ENCODE data around the gene SFXN3. TPM values are rescaled to one million over a fixed set of nuclear protein-coding genes. Genes with fewer than 3 reads are reported as not detected.
A peak's percentile ranks its signal among the peaks of the same experiment; 100 is the strongest.

SFXN3 gene
- total and polyA plus RNA-seq, 2 of the 13 experiments (the other 11 are each of a cell fraction or from before 2014, with no cell fraction given) = 16.8 to 71.5 TPM

DNA sequence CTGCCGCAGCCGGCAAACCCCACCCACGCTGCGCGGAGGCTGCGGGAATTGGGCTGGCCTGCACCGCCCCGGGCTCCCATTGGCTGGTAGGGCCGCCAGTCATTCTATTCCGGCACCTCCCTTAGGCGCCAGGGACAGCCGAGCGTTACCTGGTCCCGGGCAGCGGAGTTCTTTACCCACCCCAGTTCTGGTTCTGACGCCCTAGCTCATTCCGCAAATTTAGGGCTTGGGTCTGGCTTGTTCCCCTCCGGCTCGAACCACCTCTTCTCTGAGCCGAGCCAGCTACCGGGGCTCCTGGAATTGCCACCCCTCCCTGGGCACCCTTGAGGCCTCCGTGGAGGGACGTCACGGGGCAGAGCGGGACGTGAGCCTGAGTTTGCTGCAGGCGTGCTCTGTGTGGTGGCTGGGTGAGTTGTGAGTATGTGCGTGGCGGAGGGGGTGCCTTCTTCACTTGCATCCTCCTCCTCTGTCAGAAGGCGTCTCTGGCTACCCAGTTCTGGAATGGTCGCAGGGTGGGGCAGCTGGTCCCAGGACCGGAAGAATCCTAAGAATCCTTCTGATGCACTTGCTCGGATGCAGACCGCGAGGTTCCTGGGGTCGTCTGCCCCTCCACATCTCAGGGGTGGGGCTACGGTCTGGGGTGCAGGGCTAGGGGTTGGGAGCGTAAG, at the start of gene SFXN3, which contains the start of gene PDZD7 (continued):
- TF ChIP-seq, protein P1, sequence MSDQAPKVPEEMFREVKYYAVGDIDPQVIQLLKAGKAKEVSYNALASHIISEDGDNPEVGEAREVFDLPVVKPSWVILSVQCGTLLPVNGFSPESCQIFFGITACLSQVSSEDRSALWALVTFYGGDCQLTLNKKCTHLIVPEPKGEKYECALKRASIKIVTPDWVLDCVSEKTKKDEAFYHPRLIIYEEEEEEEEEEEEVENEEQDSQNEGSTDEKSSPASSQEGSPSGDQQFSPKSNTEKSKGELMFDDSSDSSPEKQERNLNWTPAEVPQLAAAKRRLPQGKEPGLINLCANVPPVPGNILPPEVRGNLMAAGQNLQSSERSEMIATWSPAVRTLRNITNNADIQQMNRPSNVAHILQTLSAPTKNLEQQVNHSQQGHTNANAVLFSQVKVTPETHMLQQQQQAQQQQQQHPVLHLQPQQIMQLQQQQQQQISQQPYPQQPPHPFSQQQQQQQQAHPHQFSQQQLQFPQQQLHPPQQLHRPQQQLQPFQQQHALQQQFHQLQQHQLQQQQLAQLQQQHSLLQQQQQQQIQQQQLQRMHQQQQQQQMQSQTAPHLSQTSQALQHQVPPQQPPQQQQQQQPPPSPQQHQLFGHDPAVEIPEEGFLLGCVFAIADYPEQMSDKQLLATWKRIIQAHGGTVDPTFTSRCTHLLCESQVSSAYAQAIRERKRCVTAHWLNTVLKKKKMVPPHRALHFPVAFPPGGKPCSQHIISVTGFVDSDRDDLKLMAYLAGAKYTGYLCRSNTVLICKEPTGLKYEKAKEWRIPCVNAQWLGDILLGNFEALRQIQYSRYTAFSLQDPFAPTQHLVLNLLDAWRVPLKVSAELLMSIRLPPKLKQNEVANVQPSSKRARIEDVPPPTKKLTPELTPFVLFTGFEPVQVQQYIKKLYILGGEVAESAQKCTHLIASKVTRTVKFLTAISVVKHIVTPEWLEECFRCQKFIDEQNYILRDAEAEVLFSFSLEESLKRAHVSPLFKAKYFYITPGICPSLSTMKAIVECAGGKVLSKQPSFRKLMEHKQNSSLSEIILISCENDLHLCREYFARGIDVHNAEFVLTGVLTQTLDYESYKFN (CRISPR knock-in tag; conservative IDR thresholded peaks at IDR 0.05) = no peak
- TF ChIP-seq KMT2B (CRISPR knock-in tag; IDR thresholded peaks at IDR 0.05) (no peak), BRCA1 (CRISPR knock-in tag; IDR thresholded peaks at IDR 0.05) (no peak), ISX (CRISPR knock-in tag; conservative IDR thresholded peaks at IDR 0.05) (no peak), NKX3-1 (CRISPR knock-in tag; IDR thresholded peaks at IDR 0.05) (no peak), XRCC5 (optimal IDR thresholded peaks at IDR 0.05; ENCODE audit: low read length) (peak; percentile 58), POLR2AphosphoS2 (IDR thresholded peaks at IDR 0.05; ENCODE audit: low read depth, low read length) (no peak), E2F2 (CRISPR knock-in tag; IDR thresholded peaks at IDR 0.05; ENCODE audit: borderline replicate concordance) (no peak), E2F5 (CRISPR knock-in tag; conservative IDR thresholded peaks at IDR 0.05) (no peak), SIN3B (IDR thresholded peaks at IDR 0.05; ENCODE audit: low read length) (no peak), NFAT5 (CRISPR knock-in tag; IDR thresholded peaks at IDR 0.05) (no peak), DR1 (CRISPR knock-in tag; IDR thresholded peaks at IDR 0.05) (no peak), ZNF589 (CRISPR knock-in tag; conservative IDR thresholded peaks at IDR 0.05) (no peak)
- TF ChIP-seq, protein P2, sequence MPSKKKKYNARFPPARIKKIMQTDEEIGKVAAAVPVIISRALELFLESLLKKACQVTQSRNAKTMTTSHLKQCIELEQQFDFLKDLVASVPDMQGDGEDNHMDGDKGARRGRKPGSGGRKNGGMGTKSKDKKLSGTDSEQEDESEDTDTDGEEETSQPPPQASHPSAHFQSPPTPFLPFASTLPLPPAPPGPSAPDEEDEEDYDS (CRISPR knock-in tag; IDR thresholded peaks at IDR 0.05) = no peak
- TF ChIP-seq, protein P3, sequence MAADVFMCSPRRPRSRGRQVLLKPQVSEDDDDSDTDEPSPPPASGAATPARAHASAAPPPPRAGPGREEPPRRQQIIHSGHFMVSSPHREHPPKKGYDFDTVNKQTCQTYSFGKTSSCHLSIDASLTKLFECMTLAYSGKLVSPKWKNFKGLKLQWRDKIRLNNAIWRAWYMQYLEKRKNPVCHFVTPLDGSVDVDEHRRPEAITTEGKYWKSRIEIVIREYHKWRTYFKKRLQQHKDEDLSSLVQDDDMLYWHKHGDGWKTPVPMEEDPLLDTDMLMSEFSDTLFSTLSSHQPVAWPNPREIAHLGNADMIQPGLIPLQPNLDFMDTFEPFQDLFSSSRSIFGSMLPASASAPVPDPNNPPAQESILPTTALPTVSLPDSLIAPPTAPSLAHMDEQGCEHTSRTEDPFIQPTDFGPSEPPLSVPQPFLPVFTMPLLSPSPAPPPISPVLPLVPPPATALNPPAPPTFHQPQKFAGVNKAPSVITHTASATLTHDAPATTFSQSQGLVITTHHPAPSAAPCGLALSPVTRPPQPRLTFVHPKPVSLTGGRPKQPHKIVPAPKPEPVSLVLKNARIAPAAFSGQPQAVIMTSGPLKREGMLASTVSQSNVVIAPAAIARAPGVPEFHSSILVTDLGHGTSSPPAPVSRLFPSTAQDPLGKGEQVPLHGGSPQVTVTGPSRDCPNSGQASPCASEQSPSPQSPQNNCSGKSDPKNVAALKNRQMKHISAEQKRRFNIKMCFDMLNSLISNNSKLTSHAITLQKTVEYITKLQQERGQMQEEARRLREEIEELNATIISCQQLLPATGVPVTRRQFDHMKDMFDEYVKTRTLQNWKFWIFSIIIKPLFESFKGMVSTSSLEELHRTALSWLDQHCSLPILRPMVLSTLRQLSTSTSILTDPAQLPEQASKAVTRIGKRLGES (CRISPR knock-in tag; IDR thresholded peaks at IDR 0.05; ENCODE audit: borderline replicate concordance) = no peak
